D721Med (cell line): ENCODE measurements around the gene TBXAS1.

ENCODE experiments used
- DNase-seq: peaks from one replicate; pipeline ENCODE4 v3.0.0; 2011; ENCODE audit warnings: low spot score; ENCODE audit not compliant: insufficient read length
- FAIRE-seq: peaks from 2 replicates; lab custom pipeline; 2011; peaks lifted over from hg19 to GRCh38; lab: Jason Lieb, UNC
- CTCF ChIP-seq: IDR thresholded peaks from 2 replicates; pipeline ENCODE4 v1.5.1; 2012; ENCODE audit warnings: mild to moderate bottlenecking, control low read depth; ENCODE audit not compliant: insufficient read depth; ENCODE audit errors: missing control alignments

The TBXAS1 gene

GRCh38 chr7:139854124-139854511 lies 25.1 kb downstream of the TBXAS1 start:
- no peak for FAIRE-seq
- no peak for TF ChIP-seq CTCF
- no peak for DNase-seq

GRCh38 chr7:139854803-139855497 lies 25.9 kb downstream of the TBXAS1 start:
- FAIRE-seq (no peak), DNase-seq (no peak)
- no peak for TF ChIP-seq CTCF

- DNase-seq: no peak
- no peak for FAIRE-seq
- TF ChIP-seq CTCF: no peak
Measured at GRCh38 chr7:139855498-139856270, 26.6 kb downstream of the TBXAS1 start.

- no peak for FAIRE-seq
- DNase-seq: no peak
- no peak for TF ChIP-seq CTCF
Measured at GRCh38 chr7:139857791-139858190, 28.7 kb downstream of the TBXAS1 start.

- no peak for FAIRE-seq
- TF ChIP-seq CTCF: no peak
- DNase-seq: no peak
Measured at GRCh38 chr7:139860090-139860775, 31.2 kb downstream of the TBXAS1 start.

- DNase-seq (no peak), FAIRE-seq (no peak)
- TF ChIP-seq CTCF: no peak
Measured at GRCh38 chr7:139861803-139862202, 32.7 kb downstream of the TBXAS1 start.
